Choroid plexus epithelial cell (primary cell): ENCODE results near the gene PLXNB2.
"Not testable (repeated sequence)": the region's sequence is repeated elsewhere in the genome, so short reads cannot be mapped to it uniquely, and the experiment has no call there.

ENCODE experiments used
- DNase-seq: peaks from one replicate; pipeline ENCODE4 v3.0.0-alpha.2; 2010; ENCODE audit warnings: low read depth
- H3K4me3 ChIP-seq: 2 replicates; pipeline ENCODE4 v1.5.1; 2011; ENCODE audit warnings: low read depth, mild to moderate bottlenecking, control low read depth, low read length, moderate library complexity
- CTCF ChIP-seq: conservative IDR thresholded peaks from 2 replicates; pipeline ENCODE4 v1.5.1; 2011; ENCODE audit warnings: low read depth, mild to moderate bottlenecking, control low read depth, inconsistent platforms, low read length, moderate library complexity

PLXNB2 gene

GRCh38 chr22:50325444-50326224, 18.2 kb upstream of the PLXNB2 start:
- no peak for DNase-seq
- no peak for TF ChIP-seq CTCF
- H3K4me3 ChIP-seq, result peak overlapping the region; percentile 68

GRCh38 chr22:50323900-50324299, 16.5 kb upstream of the PLXNB2 start:
- no peak overlapping the region for H3K4me3 ChIP-seq
- no peak for DNase-seq
- TF ChIP-seq CTCF, result no peak

GRCh38 chr22:50322382-50323104, 15.1 kb upstream of the PLXNB2 start:
- DNase-seq, H3K4me3 ChIP-seq: not testable (repeated sequence)

GRCh38 chr22:50320671-50321325, 13.4 kb upstream of the PLXNB2 start:
- H3K4me3 ChIP-seq, result no peak overlapping the region
- no peak for DNase-seq
- no peak for TF ChIP-seq CTCF

GRCh38 chr22:50320116-50320515, 12.7 kb upstream of the PLXNB2 start:
- DNase-seq, result no peak
- TF ChIP-seq CTCF, result no peak

GRCh38 chr22:50319503-50319951, 12.1 kb upstream of the PLXNB2 start:
- no peak overlapping the region for H3K4me3 ChIP-seq
- DNase-seq, result no peak
- no peak for TF ChIP-seq CTCF

More at GRCh38 chr22:50320116-50320515, 12.7 kb upstream of the PLXNB2 start:
- no peak overlapping the region for H3K4me3 ChIP-seq

- TF ChIP-seq CTCF, result no peak
- no peak overlapping the region for H3K4me3 ChIP-seq
- no peak for DNase-seq
These were observed 11.4 kb upstream of the PLXNB2 start for GRCh38 chr22:50318698-50319411.
